ENCODE results near the gene CABP7.
A peak's percentile ranks its signal among the peaks of the same experiment; 100 is the strongest.

CABP7 gene

GRCh38 chr22:29772170-29772641 lies 52.4 kb downstream of the CABP7 start:
- no peak overlapping the region for H3K18ac ChIP-seq (ENCODE audit: low read depth in 1 of 2, low read length in 2 of 2)
- H4K8ac ChIP-seq (ENCODE audit: low read length): no peak overlapping the region
- no peak overlapping the region for H2BK15ac ChIP-seq (ENCODE audit: low read depth, poor library complexity, severe bottlenecking)
- H2BK12ac ChIP-seq (ENCODE audit: low read length in 2 of 2): no peak overlapping the region
- H3K36me3 ChIP-seq (ENCODE audit: control insufficient read depth in 1 of 2, insufficient read depth in 2 of 2, low read depth in 1 of 2, low read length in 2 of 2): peaks cover 19 to 24% of the 10 kb centered on the region in 2 experiments
- peaks cover 9% of the 10 kb centered on the region for H3K4me1 ChIP-seq (ENCODE audit: control insufficient read depth, insufficient read depth, low read depth, low read length)
- DNase-seq: peak; percentile 64
- H2AK5ac ChIP-seq (ENCODE audit: low read length, severe bottlenecking): no peak overlapping the region
- no peak overlapping the region for H3K9ac ChIP-seq (ENCODE audit: low read length)
- no peak overlapping the region for H3K4ac ChIP-seq (ENCODE audit: low read depth in 1 of 2, low read length in 2 of 2)
- no peaks in the 10 kb centered on the region for H3K9me3 ChIP-seq (ENCODE audit: control insufficient read depth, low read length)
- no peak overlapping the region for H3K14ac ChIP-seq (ENCODE audit: low read length in 2 of 2)
- H3K4me2 ChIP-seq (ENCODE audit: low read length, poor library complexity, severe bottlenecking): no peak overlapping the region
- H2AFZ ChIP-seq (ENCODE audit: low read depth, low read length): no peak overlapping the region
- no peak overlapping the region for H3K23ac ChIP-seq (ENCODE audit: low read length in 2 of 2)
- no peaks in the 10 kb centered on the region for H3K27me3 ChIP-seq (ENCODE audit: control insufficient read depth in 1 of 2, insufficient read depth in 1 of 2, low read length in 2 of 2)
- no peak overlapping the region for H3K4me3 ChIP-seq (ENCODE audit: insufficient read depth in 1 of 2, low read depth in 1 of 2, low read length in 2 of 2)
- peaks cover 13% of the 10 kb centered on the region for H3K79me1 ChIP-seq (replicated peaks; ENCODE audit: low read length, poor library complexity, severe bottlenecking)
- H3K27ac ChIP-seq (ENCODE audit: low read length, poor library complexity, severe bottlenecking): no peak overlapping the region
- no peak overlapping the region for H2BK5ac ChIP-seq (ENCODE audit: low read depth, low read length, poor library complexity, severe bottlenecking)
- WGBS: 55% methylated on average over 4 of the region's 5 CpGs
- H4K91ac ChIP-seq (ENCODE audit: low read length): no peak overlapping the region
- H2BK120ac ChIP-seq (ENCODE audit: low read depth, low read length): no peak overlapping the region

- Histone ChIP-seq H4K8ac (ENCODE audit: low read length) (no peak overlapping the region), H3K79me1 (replicated peaks; ENCODE audit: low read length, poor library complexity, severe bottlenecking) (peaks cover 13% of the 10 kb centered on the region), H4K91ac (ENCODE audit: low read length) (no peak overlapping the region), H3K9ac (ENCODE audit: low read length) (peak overlapping the region; percentile 24), H3K27me3 (ENCODE audit: control insufficient read depth in 1 of 2, insufficient read depth in 1 of 2, low read length in 2 of 2) (no peaks in the 10 kb centered on the region), H3K18ac (ENCODE audit: low read depth in 1 of 2, low read length in 2 of 2) (peak overlapping the region in 1 of 2 experiments; percentile 18), H2BK5ac (ENCODE audit: low read depth, low read length, poor library complexity, severe bottlenecking) (no peak overlapping the region), H3K4me2 (ENCODE audit: low read length, poor library complexity, severe bottlenecking) (no peak overlapping the region), H3K27ac (ENCODE audit: low read length, poor library complexity, severe bottlenecking) (peak overlapping the region; percentile 72), H2AK5ac (ENCODE audit: low read length, severe bottlenecking) (peak overlapping the region; percentile 27), H3K23ac (ENCODE audit: low read length in 2 of 2) (no peak overlapping the region), H3K4me1 (ENCODE audit: control insufficient read depth, insufficient read depth, low read depth, low read length) (peaks cover 11% of the 10 kb centered on the region), H3K9me3 (ENCODE audit: control insufficient read depth, low read length) (no peaks in the 10 kb centered on the region), H2AFZ (ENCODE audit: low read depth, low read length) (no peak overlapping the region), H3K4ac (ENCODE audit: low read depth in 1 of 2, low read length in 2 of 2) (no peak overlapping the region), H2BK120ac (ENCODE audit: low read depth, low read length) (no peak overlapping the region), H2BK15ac (ENCODE audit: low read depth, poor library complexity, severe bottlenecking) (no peak overlapping the region), H3K36me3 (ENCODE audit: control insufficient read depth in 1 of 2, insufficient read depth in 2 of 2, low read depth in 1 of 2, low read length in 2 of 2) (peaks cover 19 to 24% of the 10 kb centered on the region in 2 experiments), H3K14ac (ENCODE audit: low read length in 2 of 2) (no peak overlapping the region), H3K4me3 (ENCODE audit: insufficient read depth in 1 of 2, low read depth in 1 of 2, low read length in 2 of 2) (no peak overlapping the region), H2BK12ac (ENCODE audit: low read length in 2 of 2) (no peak overlapping the region)
- peak; percentile 26 for DNase-seq
- WGBS: 55% methylated on average over 2 of the region's 2 CpGs
These were observed 53.4 kb downstream of the CABP7 start for GRCh38 chr22:29773233-29773632.

GRCh38 chr22:29780220-29780619 lies 60.4 kb downstream of the CABP7 start:
- H3K4me3 ChIP-seq (ENCODE audit: insufficient read depth in 1 of 2, low read depth in 1 of 2, low read length in 2 of 2): peak overlapping the region in 1 of 2 experiments; percentile 2
- H3K79me1 ChIP-seq (replicated peaks; ENCODE audit: low read length, poor library complexity, severe bottlenecking): no peaks in the 10 kb centered on the region
- DNase-seq: no peak
- H2BK5ac ChIP-seq (ENCODE audit: low read depth, low read length, poor library complexity, severe bottlenecking): no peak overlapping the region
- peak overlapping the region in 1 of 2 experiments; percentile 23 for H2BK12ac ChIP-seq (ENCODE audit: low read length in 2 of 2)
- no peaks in the 10 kb centered on the region for H3K27me3 ChIP-seq (ENCODE audit: control insufficient read depth in 1 of 2, insufficient read depth in 1 of 2, low read length in 2 of 2)
- peak overlapping the region; percentile 77 for H3K27ac ChIP-seq (ENCODE audit: low read length, poor library complexity, severe bottlenecking)
- no peak overlapping the region for H3K23ac ChIP-seq (ENCODE audit: low read length in 2 of 2)
- WGBS: 98% methylated on average over 5 of the region's 5 CpGs
- H3K14ac ChIP-seq (ENCODE audit: low read length in 2 of 2): no peak overlapping the region
- H2AK5ac ChIP-seq (ENCODE audit: low read length, severe bottlenecking): peak overlapping the region; percentile 61
- H3K36me3 ChIP-seq (ENCODE audit: control insufficient read depth in 1 of 2, insufficient read depth in 2 of 2, low read depth in 1 of 2, low read length in 2 of 2): no peaks in the 10 kb centered on the region
- no peak overlapping the region for H2AFZ ChIP-seq (ENCODE audit: low read depth, low read length)
- peak overlapping the region in 1 of 2 experiments; percentile 46 for H3K18ac ChIP-seq (ENCODE audit: low read depth in 1 of 2, low read length in 2 of 2)
- peak overlapping the region; percentile 82 for H3K9ac ChIP-seq (ENCODE audit: low read length)
- H4K91ac ChIP-seq (ENCODE audit: low read length): no peak overlapping the region
- H4K8ac ChIP-seq (ENCODE audit: low read length): no peak overlapping the region
- H3K4me1 ChIP-seq (ENCODE audit: control insufficient read depth, insufficient read depth, low read depth, low read length): peaks cover 25% of the 10 kb centered on the region
- no peak overlapping the region for H3K4me2 ChIP-seq (ENCODE audit: low read length, poor library complexity, severe bottlenecking)
- no peak overlapping the region for H2BK120ac ChIP-seq (ENCODE audit: low read depth, low read length)
- no peak overlapping the region for H3K4ac ChIP-seq (ENCODE audit: low read depth in 1 of 2, low read length in 2 of 2)
- no peaks in the 10 kb centered on the region for H3K9me3 ChIP-seq (ENCODE audit: control insufficient read depth, low read length)
- no peak overlapping the region for H2BK15ac ChIP-seq (ENCODE audit: low read depth, poor library complexity, severe bottlenecking)

GRCh38 chr22:29780748-29781676 lies 61.2 kb downstream of the CABP7 start:
- peak overlapping the region; percentile 42 to 78 for H3K18ac ChIP-seq (ENCODE audit: low read depth in 1 of 2, low read length in 2 of 2)
- peak; percentile 58 for DNase-seq
- H3K4me2 ChIP-seq (ENCODE audit: low read length, poor library complexity, severe bottlenecking): no peak overlapping the region
- no peak overlapping the region for H2AFZ ChIP-seq (ENCODE audit: low read depth, low read length)
- H3K4me3 ChIP-seq (ENCODE audit: insufficient read depth in 1 of 2, low read depth in 1 of 2, low read length in 2 of 2): peak overlapping the region in 1 of 2 experiments; percentile 21
- H2BK12ac ChIP-seq (ENCODE audit: low read length in 2 of 2): peak overlapping the region; percentile 1 to 27
- H3K79me1 ChIP-seq (replicated peaks; ENCODE audit: low read length, poor library complexity, severe bottlenecking): no peaks in the 10 kb centered on the region
- H3K23ac ChIP-seq (ENCODE audit: low read length in 2 of 2): no peak overlapping the region
- peak overlapping the region in 1 of 2 experiments; percentile 2 for H3K4ac ChIP-seq (ENCODE audit: low read depth in 1 of 2, low read length in 2 of 2)
- H3K27ac ChIP-seq (ENCODE audit: low read length, poor library complexity, severe bottlenecking): peak overlapping the region; percentile 77
- H2BK120ac ChIP-seq (ENCODE audit: low read depth, low read length): no peak overlapping the region
- H3K27me3 ChIP-seq (ENCODE audit: control insufficient read depth in 1 of 2, insufficient read depth in 1 of 2, low read length in 2 of 2): no peaks in the 10 kb centered on the region
- peaks cover 0 to under 1% of the 10 kb centered on the region in 2 experiments for H3K36me3 ChIP-seq (ENCODE audit: control insufficient read depth in 1 of 2, insufficient read depth in 2 of 2, low read depth in 1 of 2, low read length in 2 of 2)
- peaks cover 25% of the 10 kb centered on the region for H3K4me1 ChIP-seq (ENCODE audit: control insufficient read depth, insufficient read depth, low read depth, low read length)
- H3K14ac ChIP-seq (ENCODE audit: low read length in 2 of 2): no peak overlapping the region
- peak overlapping the region; percentile 16 for H4K8ac ChIP-seq (ENCODE audit: low read length)
- peak overlapping the region; percentile 33 for H2AK5ac ChIP-seq (ENCODE audit: low read length, severe bottlenecking)
- no peaks in the 10 kb centered on the region for H3K9me3 ChIP-seq (ENCODE audit: control insufficient read depth, low read length)
- peak overlapping the region; percentile 82 for H3K9ac ChIP-seq (ENCODE audit: low read length)
- peak overlapping the region; percentile 6 for H4K91ac ChIP-seq (ENCODE audit: low read length)
- H2BK5ac ChIP-seq (ENCODE audit: low read depth, low read length, poor library complexity, severe bottlenecking): no peak overlapping the region
- H2BK15ac ChIP-seq (ENCODE audit: low read depth, poor library complexity, severe bottlenecking): no peak overlapping the region
- WGBS: 10% methylated on average over 8 of the region's 8 CpGs

Measured in mesenchymal stem cell (in vitro differentiated cells and primary cell).